ENCODE results near the gene ZSWIM5. TPM values are rescaled to one million over a fixed set of nuclear protein-coding genes. Genes with fewer than 3 reads are reported as not detected.
"Not testable (repeated sequence)": the region's sequence is repeated elsewhere in the genome, so short reads cannot be mapped to it uniquely, and the experiment has no call there.

The ZSWIM5 gene
- total RNA-seq, 4 donors from 2014 or later: 1.3 to 2.2 (median 1.7) TPM

GRCh38 chr1:45079533-45079932 lies 126.9 kb downstream of the ZSWIM5 start:
- intact Hi-C loops (cut with DNase I; ENCODE audit: low total_unique reads): no loop called here
- DNase-seq (ENCODE audit: low spot score in 2 of 2): no peak

GRCh38 chr1:45076959-45077358 lies 129.4 kb downstream of the ZSWIM5 start:
- 66 to 77% methylated on average over 5 of the region's 5 CpGs for WGBS, 2 donors
- H3K4me3 ChIP-seq (ENCODE audit: low read depth, poor library complexity, severe bottlenecking); intact Hi-C loops (cut with DNase I; ENCODE audit: low total_unique reads); DNase-seq (ENCODE audit: low spot score in 2 of 2): not testable (repeated sequence)

More at GRCh38 chr1:45079533-45079932, 126.9 kb downstream of the ZSWIM5 start:
- H3K4me3 ChIP-seq (ENCODE audit: low read depth, poor library complexity, severe bottlenecking): no peak overlapping the region
- TF ChIP-seq POLR2A (IDR thresholded peaks at IDR 0.05): no peak
- TF ChIP-seq CTCF (IDR thresholded peaks at IDR 0.05): no peak

GRCh38 chr1:45071567-45071966 lies 134.8 kb downstream of the ZSWIM5 start:
- WGBS, 2 donors: 61 to 68% methylated on average over 2 of the region's 2 CpGs

DNA sequence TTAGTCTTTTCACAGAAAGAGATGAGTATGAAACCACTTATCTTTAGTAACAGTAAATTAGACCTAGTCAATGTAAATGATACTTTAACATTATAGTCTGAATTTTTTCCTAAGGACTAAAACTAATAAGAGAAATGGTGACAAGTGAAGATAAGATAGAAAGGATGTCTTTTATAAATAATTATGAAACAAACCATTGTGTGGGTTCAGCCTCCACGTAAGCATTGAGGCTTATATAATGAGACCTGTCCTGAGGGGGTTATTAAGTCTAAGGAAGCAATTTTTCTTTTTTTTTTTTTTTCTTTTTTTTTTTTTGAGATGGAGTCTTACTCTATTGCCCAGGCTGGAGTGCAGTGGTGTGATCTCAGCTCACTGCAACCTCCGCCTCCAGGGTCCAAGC lies 138.6 kb downstream of the ZSWIM5 start:
- no peak overlapping the region for H3K4me3 ChIP-seq (ENCODE audit: low read depth, poor library complexity, severe bottlenecking)
- 74 to 84% methylated on average over 2 of the region's 2 CpGs for WGBS, 2 donors
- DNase-seq (ENCODE audit: low spot score in 2 of 2): no peak
- intact Hi-C loops (cut with DNase I; ENCODE audit: low total_unique reads): no loop called here
- TF ChIP-seq POLR2A (IDR thresholded peaks at IDR 0.05) (no peak), CTCF (IDR thresholded peaks at IDR 0.05) (no peak)

More at GRCh38 chr1:45071567-45071966, 134.8 kb downstream of the ZSWIM5 start:
- no peak overlapping the region for H3K4me3 ChIP-seq (ENCODE audit: low read depth, poor library complexity, severe bottlenecking)
- intact Hi-C loops (cut with DNase I; ENCODE audit: low total_unique reads): no loop called here
- no peak for DNase-seq (ENCODE audit: low spot score in 2 of 2)
- TF ChIP-seq POLR2A (IDR thresholded peaks at IDR 0.05): no peak
- no peak for TF ChIP-seq CTCF (IDR thresholded peaks at IDR 0.05)

DNA sequence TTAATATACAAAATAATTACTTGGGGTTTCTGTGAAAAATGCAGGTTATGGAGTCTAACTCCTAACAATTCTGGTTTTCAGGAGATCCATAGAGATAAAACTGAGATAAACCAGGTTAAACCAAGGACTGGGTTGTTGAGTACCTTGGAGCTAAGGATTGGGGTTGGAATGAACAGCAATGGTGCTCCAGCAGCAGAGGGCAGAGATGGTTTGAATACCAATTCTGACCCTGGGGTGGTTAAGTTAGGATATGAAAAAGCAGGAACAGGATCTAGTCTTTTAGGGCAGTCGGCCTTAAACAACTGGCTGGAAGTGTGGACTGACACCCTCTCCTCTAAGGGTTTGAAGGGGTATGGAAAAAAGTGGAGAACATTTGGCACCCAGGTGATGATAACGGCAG lies 141.3 kb downstream of the ZSWIM5 start:
- DNase-seq (ENCODE audit: low spot score in 2 of 2): no peak
- intact Hi-C loops (cut with DNase I; ENCODE audit: low total_unique reads): no loop called here
- H3K4me3 ChIP-seq (ENCODE audit: low read depth, poor library complexity, severe bottlenecking): no peak overlapping the region
- 82 to 89% methylated on average over 2 of the region's 2 CpGs for WGBS, 2 donors
- TF ChIP-seq CTCF (IDR thresholded peaks at IDR 0.05) (no peak), POLR2A (IDR thresholded peaks at IDR 0.05) (no peak)

- 89 to 96% methylated on average over 4 of the region's 4 CpGs for WGBS, 2 donors
- DNase-seq (ENCODE audit: low spot score in 2 of 2); intact Hi-C loops (cut with DNase I; ENCODE audit: low total_unique reads); H3K4me3 ChIP-seq (ENCODE audit: low read depth, poor library complexity, severe bottlenecking): not testable (repeated sequence)
Measured at GRCh38 chr1:45062463-45062862, 143.9 kb downstream of the ZSWIM5 start.

GRCh38 chr1:45059829-45060228 lies 146.6 kb downstream of the ZSWIM5 start:
- H3K4me3 ChIP-seq (ENCODE audit: low read depth, poor library complexity, severe bottlenecking): no peak overlapping the region
- TF ChIP-seq CTCF (IDR thresholded peaks at IDR 0.05) (no peak), POLR2A (IDR thresholded peaks at IDR 0.05) (no peak)
- 83 to 95% methylated on average over 2 of the region's 2 CpGs for WGBS, 2 donors
- intact Hi-C loops (cut with DNase I; ENCODE audit: low total_unique reads): no loop called here
- DNase-seq (ENCODE audit: low spot score in 2 of 2): no peak

Measured in lower leg skin (tissue), 4 donors.